Keratinocyte (primary cell): ENCODE data around the gene P4HA3.

Experiments used
- EZH2 ChIP-seq: IDR thresholded peaks from one replicate; pipeline ENCODE4 v1.6.1; 2012; ENCODE audit warnings: inconsistent platforms, mild to moderate bottlenecking, low read length, moderate library complexity
- TF ChIP-seq, protein P1 (sequence below), 3 experiments: IDR thresholded peaks in 1 of 3; conservative IDR thresholded peaks in 1 of 3; optimal IDR thresholded peaks in 1 of 3; 2 replicates in 2 of 3; 3 replicates in 1 of 3; pipeline versions ENCODE3 to v1.5.1; 2011; ENCODE audit warnings: low read length in 3 of 3, mild to moderate bottlenecking in 3 of 3, moderate library complexity in 2 of 3, control low read depth in 1 of 3, inconsistent platforms in 1 of 3; ENCODE audit not compliant: insufficient read depth in 2 of 3; ENCODE audit errors: extremely low read depth in 1 of 3

DNA sequence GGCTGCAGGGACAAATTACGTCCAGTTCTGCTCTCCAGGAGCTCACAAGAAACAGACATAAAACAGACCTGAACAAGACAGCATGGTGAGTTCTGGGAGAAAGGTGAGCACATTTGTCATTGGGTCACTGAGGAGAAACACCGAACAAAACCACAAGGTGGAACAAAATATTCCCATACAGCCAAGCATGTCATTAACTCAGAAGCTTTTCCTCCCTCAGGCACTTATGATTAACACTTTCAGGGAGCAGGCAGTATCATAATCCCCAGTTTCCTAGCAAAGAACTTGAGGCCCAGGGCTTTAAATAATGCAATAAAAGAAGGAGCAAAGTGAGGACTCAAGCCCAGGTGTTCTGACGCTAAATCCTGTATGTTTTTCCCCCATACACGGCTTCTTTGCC lies 43.0 kb downstream of the P4HA3 start:
- TF ChIP-seq, protein P1, sequence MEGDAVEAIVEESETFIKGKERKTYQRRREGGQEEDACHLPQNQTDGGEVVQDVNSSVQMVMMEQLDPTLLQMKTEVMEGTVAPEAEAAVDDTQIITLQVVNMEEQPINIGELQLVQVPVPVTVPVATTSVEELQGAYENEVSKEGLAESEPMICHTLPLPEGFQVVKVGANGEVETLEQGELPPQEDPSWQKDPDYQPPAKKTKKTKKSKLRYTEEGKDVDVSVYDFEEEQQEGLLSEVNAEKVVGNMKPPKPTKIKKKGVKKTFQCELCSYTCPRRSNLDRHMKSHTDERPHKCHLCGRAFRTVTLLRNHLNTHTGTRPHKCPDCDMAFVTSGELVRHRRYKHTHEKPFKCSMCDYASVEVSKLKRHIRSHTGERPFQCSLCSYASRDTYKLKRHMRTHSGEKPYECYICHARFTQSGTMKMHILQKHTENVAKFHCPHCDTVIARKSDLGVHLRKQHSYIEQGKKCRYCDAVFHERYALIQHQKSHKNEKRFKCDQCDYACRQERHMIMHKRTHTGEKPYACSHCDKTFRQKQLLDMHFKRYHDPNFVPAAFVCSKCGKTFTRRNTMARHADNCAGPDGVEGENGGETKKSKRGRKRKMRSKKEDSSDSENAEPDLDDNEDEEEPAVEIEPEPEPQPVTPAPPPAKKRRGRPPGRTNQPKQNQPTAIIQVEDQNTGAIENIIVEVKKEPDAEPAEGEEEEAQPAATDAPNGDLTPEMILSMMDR (optimal IDR thresholded peaks at IDR 0.05 in 1 of 3, IDR thresholded peaks at IDR 0.05 in 1 of 3, conservative IDR thresholded peaks at IDR 0.05 in 1 of 3; ENCODE audit: extremely low read depth in 1 of 3, insufficient read depth in 2 of 3, low read length in 3 of 3): peak in 2 of 3 experiments; percentile 11 to 12
- TF ChIP-seq EZH2: no peak
